Heart right ventricle (tissue), 16 donors: ENCODE measurements around the gene ELMO1. TPM values are rescaled to one million over a fixed set of nuclear protein-coding genes. Genes with fewer than 3 reads are reported as not detected.

Source experiments
- ATAC-seq, 8 donors: fragments of 200-7000 bp; cut with Tn5 transposase; one replicate each; pipeline ENCODE4 v1.9.1; 2020; ENCODE audit warnings: mild to moderate bottlenecking in 8 of 8, moderate library complexity in 8 of 8, moderate number of reproducible peaks in 1 of 8
- DNase-seq, 2 donors: peaks; one replicate each; pipeline ENCODE4 v3.0.0-alpha.2; 2020
- H3K27ac ChIP-seq, 10 donors: fragments of 200-600 bp; sonication (generic) in 2 of 10; one replicate each; pipeline versions ENCODE4 v1.5.0 to v1.8.0; 2020 to 2022; ENCODE audit warnings: mild to moderate bottlenecking in 3 of 10
- H3K27me3 ChIP-seq, 7 donors: fragments of 200-600 bp; one replicate each; pipeline ENCODE4 v1.8.0; 2021 to 2022; ENCODE audit warnings: mild to moderate bottlenecking in 2 of 7
- H3K36me3 ChIP-seq, 9 donors: fragments of 200-600 bp; sonication (generic) in 1 of 9; one replicate each; pipeline versions ENCODE4 v1.5.0 to v1.8.0; 2020 to 2022; ENCODE audit warnings: mild to moderate bottlenecking in 2 of 9
- H3K4me1 ChIP-seq, 9 donors: fragments of 200-600 bp; sonication (generic) in 1 of 9; one replicate each; pipeline versions ENCODE4 v1.5.0 to v1.8.0; 2020 to 2022; ENCODE audit warnings: mild to moderate bottlenecking in 4 of 9
- H3K4me3 ChIP-seq, 10 donors: fragments of 200-600 bp; sonication (generic) in 2 of 10; one replicate each; pipeline versions ENCODE4 v1.5.0 to v1.8.0; 2020 to 2022; ENCODE audit warnings: mild to moderate bottlenecking in 7 of 10, moderate library complexity in 2 of 10
- H3K9me3 ChIP-seq, 11 donors: fragments of 200-600 bp in 10 of 11; sonication (generic) in 2 of 11; one replicate each; pipeline versions ENCODE4 v1.5.0 to v1.8.0; 2013 to 2022; ENCODE audit warnings: mild to moderate bottlenecking in 2 of 11, control low read depth in 1 of 11, moderate library complexity in 1 of 11
- WGBS, 2 donors: extraction: QIAGEN DNeasy Blood & Tissue Kit; methylation state at CpG; one replicate each; pipeline ENCODE4 v1.1.7; 2013; ENCODE audit warnings: inconsistent platforms in 1 of 2; 5-methylcytosine and 5-hydroxymethylcytosine counted together
- intact Hi-C, 10 donors: fragments of 100-400 bp; cut with DNase I; formaldehyde crosslinking; loops; one replicate each; pipeline versions ENCODE4 v1.11.1 to v1.14.2; 2022
- polyA plus RNA-seq, 2 donors: library from polyadenylated mRNA; stranded (reverse); fragments of 200-250 nt; gene quantifications; one replicate each; pipeline ENCODE4 v1.2.3, GENCODE V29; 2013
- total RNA-seq, 10 donors: library from RNA; stranded (reverse); fragmentation: NEBNext Ultra II Directional in 3 of 10; extraction: Animal tissue kit (Norgen Biotek cat#: 25700) in 3 of 10; gene quantifications; one replicate each; pipeline versions ENCODE4 v1.2.1 to v1.2.4, GENCODE V29; 2021 to 2023
- TF ChIP-seq, protein P1 (sequence below), 9 donors: fragments of 200-600 bp; sonication (generic) in 2 of 9; IDR thresholded peaks; one replicate each; pipeline versions ENCODE4 v1.5.0 to v1.8.0; 2021 to 2022; ENCODE audit warnings: antibody characterized with exemption in 9 of 9, mild to moderate bottlenecking in 5 of 9, moderate library complexity in 1 of 9
- donor health status: Arrhythmogenic right ventricular cardiomyopathy.
- donor health status: ischemic (EF 13 %, LVEDD 7.1; RV severe dilation, severe dysfunction).
- donor health status: healthy with polysubstance abuse.
- donor health status: DM: no; HTN: yes; CAD: no.
- donor health status: DM: no; HTN: no; CAD: no.
- donor health status: ischemic (EF 25% LVEDD 6.9; RV normal size, moderate dysfunction).
- donor health status: ischemic (EF 25% LVEDD 5.7; RV mildly dilated, moderate dysfunction).
- donor health status: healthy.
- donor health status: DM: yes; HTN: yes; CAD: no.
- donor health status: Ischemic cardiomyopathy.
- donor health status: ischemic (EF 35%, LVEDD 5.7; RV mildly dilated, moderate dysfunction).
- donor health status: nonischemic (EF 11% LVEDD 7.7; RV severe dilation, severe dysfunction).
- donor health status: DM: yes; HTN: yes; CAD: no.
- donor health status: PGD.
- donor health status: ischemic (EF 29% LVEDD 5.4; RV normal size, mild dysfunction).
- donor health status: nonischemic (EF 23%, LVEDD 6.1; RV moderate dilation, normal function).

Gene ELMO1
- total and polyA plus RNA-seq, 12 donors: 8.5 to 18.0 (median 13.9) TPM

DNA sequence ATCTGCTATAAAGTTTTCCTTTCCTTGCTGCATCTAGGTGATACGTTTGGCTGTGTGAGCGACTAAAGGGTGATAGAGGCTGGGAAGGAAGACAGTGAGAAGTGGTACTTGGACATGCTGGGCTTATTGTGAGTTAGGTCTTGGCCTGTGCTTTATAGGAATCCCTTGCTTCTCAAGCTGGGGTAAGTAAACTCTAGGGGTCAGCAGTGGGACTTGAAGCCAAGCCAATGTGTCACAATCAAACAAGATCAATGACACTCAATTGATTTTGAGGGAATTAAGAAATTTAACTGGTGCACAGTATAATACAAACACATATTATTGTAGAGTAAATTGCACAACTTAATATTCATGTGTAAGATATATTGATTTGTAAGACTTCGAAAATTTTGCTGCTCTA, 568.6 kb downstream of the ELMO1 start:
- intact Hi-C loops: no loop called here
- H3K27ac ChIP-seq: no peak overlapping the region
- no peaks in the 10 kb centered on the region for H3K9me3 ChIP-seq
- peaks cover 0 to 78% (median 11%) of the 10 kb centered on the region in 9 donors for H3K36me3 ChIP-seq
- no peak overlapping the region for H3K4me3 ChIP-seq
- H3K27me3 ChIP-seq: no peaks in the 10 kb centered on the region
- TF ChIP-seq, protein P1, sequence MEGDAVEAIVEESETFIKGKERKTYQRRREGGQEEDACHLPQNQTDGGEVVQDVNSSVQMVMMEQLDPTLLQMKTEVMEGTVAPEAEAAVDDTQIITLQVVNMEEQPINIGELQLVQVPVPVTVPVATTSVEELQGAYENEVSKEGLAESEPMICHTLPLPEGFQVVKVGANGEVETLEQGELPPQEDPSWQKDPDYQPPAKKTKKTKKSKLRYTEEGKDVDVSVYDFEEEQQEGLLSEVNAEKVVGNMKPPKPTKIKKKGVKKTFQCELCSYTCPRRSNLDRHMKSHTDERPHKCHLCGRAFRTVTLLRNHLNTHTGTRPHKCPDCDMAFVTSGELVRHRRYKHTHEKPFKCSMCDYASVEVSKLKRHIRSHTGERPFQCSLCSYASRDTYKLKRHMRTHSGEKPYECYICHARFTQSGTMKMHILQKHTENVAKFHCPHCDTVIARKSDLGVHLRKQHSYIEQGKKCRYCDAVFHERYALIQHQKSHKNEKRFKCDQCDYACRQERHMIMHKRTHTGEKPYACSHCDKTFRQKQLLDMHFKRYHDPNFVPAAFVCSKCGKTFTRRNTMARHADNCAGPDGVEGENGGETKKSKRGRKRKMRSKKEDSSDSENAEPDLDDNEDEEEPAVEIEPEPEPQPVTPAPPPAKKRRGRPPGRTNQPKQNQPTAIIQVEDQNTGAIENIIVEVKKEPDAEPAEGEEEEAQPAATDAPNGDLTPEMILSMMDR (IDR thresholded peaks at IDR 0.05): no peak
- H3K4me1 ChIP-seq: no peaks in the 10 kb centered on the region
- DNase-seq: no peak
- WGBS, 2 donors: 93 to 96% methylated on average over 3 of the region's 3 CpGs
- no peak for ATAC-seq

DNA sequence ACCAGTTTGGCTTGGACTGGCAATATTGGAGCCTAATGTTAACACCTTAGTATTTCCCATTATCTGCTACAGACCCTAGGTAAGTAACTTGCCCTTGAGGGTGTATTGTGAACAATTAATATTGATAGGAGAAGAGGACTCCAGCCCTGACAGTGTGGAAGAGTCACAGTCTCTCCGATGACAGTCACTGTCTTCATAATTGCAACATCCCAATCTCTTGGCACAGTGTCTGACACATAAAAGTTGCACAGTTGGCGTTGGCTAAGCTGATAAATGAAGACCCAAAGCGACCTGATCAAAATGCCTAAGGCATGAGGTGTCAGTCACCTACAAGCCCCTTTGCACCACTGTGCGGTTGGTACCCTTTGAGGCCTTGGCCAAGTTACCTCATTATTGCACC, 569.6 kb downstream of the ELMO1 start:
- DNase-seq (no peak), ATAC-seq (no peak)
- H3K9me3 ChIP-seq: no peaks in the 10 kb centered on the region
- H3K4me3 ChIP-seq: no peak overlapping the region
- H3K36me3 ChIP-seq: peaks cover 0 to 82% (median 11%) of the 10 kb centered on the region in 9 donors
- H3K27me3 ChIP-seq: no peaks in the 10 kb centered on the region
- TF ChIP-seq, protein P1 (IDR thresholded peaks at IDR 0.05): no peak
- H3K4me1 ChIP-seq: no peaks in the 10 kb centered on the region
- H3K27ac ChIP-seq: no peak overlapping the region
- WGBS, 2 donors: 68% methylated on average over 4 of the region's 4 CpGs
- intact Hi-C loops: no loop called here

DNA sequence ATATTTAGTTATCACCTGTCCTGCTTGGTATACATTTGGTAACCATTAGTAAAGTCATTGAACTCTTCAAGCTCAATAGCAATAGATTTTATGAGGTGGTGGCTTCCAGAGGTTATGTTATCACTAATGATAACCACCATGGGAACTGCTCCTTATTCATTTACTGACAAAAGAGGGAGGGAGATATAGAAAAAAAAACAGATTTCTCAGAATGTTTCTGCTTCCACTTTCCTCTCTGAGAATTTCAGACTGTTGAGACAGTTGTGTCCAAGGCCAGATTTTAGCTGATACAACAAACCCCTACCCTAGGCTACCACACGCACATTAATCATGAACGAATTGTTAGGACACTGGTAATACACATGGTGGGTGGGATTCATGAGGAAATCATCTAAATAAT, 570.4 kb downstream of the ELMO1 start:
- Histone ChIP-seq H3K4me1 (no peaks in the 10 kb centered on the region), H3K27me3 (no peaks in the 10 kb centered on the region), H3K27ac (no peak overlapping the region), H3K9me3 (no peaks in the 10 kb centered on the region), H3K36me3 (peaks cover 0 to 76% (median 11%) of the 10 kb centered on the region in 9 donors), H3K4me3 (no peak overlapping the region)
- TF ChIP-seq, protein P1 (IDR thresholded peaks at IDR 0.05): no peak
- no peak for ATAC-seq
- DNase-seq: no peak
- 94 to 97% methylated on average over 2 of the region's 2 CpGs for WGBS, 2 donors
- intact Hi-C loops: no loop called here

DNA sequence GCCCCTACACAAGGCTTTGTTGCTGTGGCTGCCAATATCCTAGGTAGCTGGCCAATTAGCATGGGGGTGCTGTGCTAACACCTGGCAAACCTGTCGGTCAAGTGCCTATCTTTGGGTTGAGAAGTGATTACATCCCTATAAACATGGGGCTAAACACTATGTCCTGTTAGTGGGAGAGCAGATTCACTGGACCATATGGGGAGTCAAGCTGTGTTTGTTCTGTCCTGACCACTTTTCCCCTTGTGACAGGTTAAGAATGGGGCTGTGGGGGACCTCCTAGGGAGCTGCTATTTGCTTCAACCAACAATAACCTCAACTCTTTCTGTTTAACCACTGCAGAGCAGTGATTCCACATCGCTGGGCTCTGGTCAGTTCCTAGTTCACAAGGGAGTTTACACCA, 572.9 kb downstream of the ELMO1 start:
- 83 to 85% methylated on average over 2 of the region's 2 CpGs for whole genome bisulfite sequencing, 2 donors
- H3K4me3 ChIP-seq: no peak overlapping the region
- DNase-seq (no peak), ATAC-seq (no peak)
- H3K9me3 ChIP-seq: no peaks in the 10 kb centered on the region
- H3K36me3 ChIP-seq: peaks cover 0 to 81% (median 11%) of the 10 kb centered on the region in 9 donors
- TF ChIP-seq, protein P1 (IDR thresholded peaks at IDR 0.05): no peak
- H3K27ac ChIP-seq: no peak overlapping the region
- H3K4me1 ChIP-seq: no peaks in the 10 kb centered on the region
- no peaks in the 10 kb centered on the region for H3K27me3 ChIP-seq
- intact Hi-C loops: no loop called here
